ENCODE measurements around the gene HSPD1.
"Not testable (repeated sequence)": the region's sequence is repeated elsewhere in the genome, so short reads cannot be mapped to it uniquely, and the experiment has no call there.

HSPD1 gene

GRCh38 chr2:197495433-197496134, 4.1 kb downstream of the HSPD1 start:
- no peak for DNase-seq

- DNase-seq, result no peak
Measured at GRCh38 chr2:197487385-197487784, 12.3 kb downstream of the HSPD1 start.

GRCh38 chr2:197486175-197486574, 13.5 kb downstream of the HSPD1 start:
- no peak for DNase-seq

GRCh38 chr2:197484248-197484647, 15.4 kb downstream of the HSPD1 start:
- DNase-seq, result not testable (repeated sequence)

- DNase-seq, result no peak
Measured at GRCh38 chr2:197480165-197481036, 19.2 kb downstream of the HSPD1 start.

GRCh38 chr2:197477797-197478196, 21.8 kb downstream of the HSPD1 start:
- DNase-seq, result no peak

GRCh38 chr2:197472166-197472565, 27.5 kb downstream of the HSPD1 start:
- no peak for DNase-seq

- DNase-seq, result no peak
Measured at GRCh38 chr2:197464175-197464574, 35.5 kb downstream of the HSPD1 start.

GRCh38 chr2:197461057-197461456, 38.6 kb downstream of the HSPD1 start:
- no peak for DNase-seq

GRCh38 chr2:197460649-197461048, 39.0 kb downstream of the HSPD1 start:
- DNase-seq, result no peak

GRCh38 chr2:197455428-197455827, 44.2 kb downstream of the HSPD1 start:
- DNase-seq, result no peak

GRCh38 chr2:197454923-197455322, 44.7 kb downstream of the HSPD1 start:
- no peak for DNase-seq

- DNase-seq, result no peak
Measured at GRCh38 chr2:197453914-197454398, 45.7 kb downstream of the HSPD1 start.

- DNase-seq, result peak; percentile 100
Measured at GRCh38 chr2:197453123-197453913, 46.3 kb downstream of the HSPD1 start, which contains the start of gene COQ10B. TSS of gene COQ10B (plus strand) at chr2:197453552. CDS start at chr2:197453561, 9 bp downstream.

- DNase-seq, result no peak
Measured at GRCh38 chr2:197452754-197453122, 46.9 kb downstream of the HSPD1 start.

GRCh38 chr2:197450935-197451358, 48.7 kb downstream of the HSPD1 start:
- not testable (repeated sequence) for DNase-seq

- no peak for DNase-seq
Measured at GRCh38 chr2:197450465-197450864, 49.2 kb downstream of the HSPD1 start.

GRCh38 chr2:197446844-197447243, 52.8 kb downstream of the HSPD1 start:
- no peak for DNase-seq

GRCh38 chr2:197445746-197446145, 53.9 kb downstream of the HSPD1 start:
- no peak for DNase-seq

- DNase-seq, result no peak
Measured at GRCh38 chr2:197442857-197443256, 56.8 kb downstream of the HSPD1 start.

- no peak for DNase-seq
Measured at GRCh38 chr2:197437380-197437779, 62.3 kb downstream of the HSPD1 start.
